ENCODE results near the gene PGS1.
"Not testable (repeated sequence)": the region's sequence is repeated elsewhere in the genome, so short reads cannot be mapped to it uniquely, and the experiment has no call there.

PGS1 gene

DNA sequence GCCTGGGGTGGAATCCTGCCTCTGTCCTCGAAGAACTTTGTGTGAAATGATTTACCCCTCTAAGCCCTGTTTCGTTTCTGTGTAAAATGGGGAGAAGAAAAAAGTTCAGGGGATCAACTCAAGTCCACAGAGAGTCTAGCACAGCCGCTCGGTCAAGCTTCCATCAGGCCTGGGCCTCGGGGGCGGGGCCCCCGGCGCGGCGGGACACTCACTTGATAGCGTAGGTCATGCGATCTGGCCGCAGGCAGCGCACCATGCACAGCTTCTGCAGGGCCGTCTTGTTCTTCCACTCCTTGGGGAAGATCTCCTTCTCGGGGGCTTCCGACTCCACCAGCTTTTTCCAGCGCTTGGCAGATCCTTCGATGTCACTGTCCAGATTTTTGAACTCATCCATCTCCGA is 65.9 kb downstream of the PGS1 start:
- no peak for DNase-seq (ENCODE audit: low read depth, low spot score)

DNA sequence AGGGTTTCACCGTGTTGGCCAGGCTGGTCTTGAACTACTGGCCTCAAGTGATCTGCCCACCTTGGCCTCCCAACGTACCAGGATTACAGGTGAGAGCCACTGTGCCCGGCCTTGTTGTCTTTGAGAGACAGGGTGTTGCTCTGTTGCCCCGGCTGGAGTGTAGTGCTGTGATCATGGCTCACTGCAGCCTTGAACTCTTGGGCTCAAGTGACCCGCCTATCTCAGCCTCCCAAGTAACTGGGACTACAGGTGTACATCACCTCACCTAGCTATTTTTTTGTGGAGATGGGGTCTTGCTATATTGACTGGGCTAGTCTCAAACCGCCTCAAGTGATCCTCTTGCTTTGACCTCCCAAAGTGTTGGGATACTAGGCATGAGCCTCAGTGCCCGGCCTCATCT is 68.4 kb downstream of the PGS1 start:
- DNase-seq (ENCODE audit: low read depth, low spot score): no peak

DNA sequence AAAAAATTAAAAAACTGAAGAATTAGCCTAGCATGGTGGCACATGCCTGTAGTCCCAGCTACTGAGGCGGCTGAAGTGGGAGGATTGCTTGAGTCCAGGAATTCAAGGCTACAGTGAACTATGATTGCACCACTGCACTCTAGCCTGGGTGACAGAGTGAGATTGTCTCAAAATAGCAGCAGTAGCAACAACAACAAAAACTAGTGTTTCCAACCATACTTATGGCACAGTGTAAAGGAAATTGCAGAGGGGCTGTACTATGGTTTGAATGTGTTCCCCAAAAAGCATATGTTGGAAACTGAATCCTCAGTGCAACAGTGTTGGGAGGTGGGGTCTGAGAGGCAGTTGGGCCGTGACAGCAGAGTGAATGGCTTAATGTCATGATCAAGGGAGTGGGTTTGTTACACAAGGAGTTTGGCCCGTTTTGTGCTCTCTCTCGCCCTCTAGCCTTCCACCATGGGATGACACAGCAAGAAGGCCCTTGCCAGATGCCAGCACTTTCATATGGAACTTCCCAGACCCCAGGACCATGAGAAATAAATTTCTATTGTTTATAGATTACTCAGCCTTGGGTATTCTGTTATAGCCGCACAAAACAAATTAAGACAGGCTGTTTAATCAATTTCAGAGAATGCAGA is 70.0 kb downstream of the PGS1 start:
- no peak for DNase-seq (ENCODE audit: low read depth, low spot score)

DNA sequence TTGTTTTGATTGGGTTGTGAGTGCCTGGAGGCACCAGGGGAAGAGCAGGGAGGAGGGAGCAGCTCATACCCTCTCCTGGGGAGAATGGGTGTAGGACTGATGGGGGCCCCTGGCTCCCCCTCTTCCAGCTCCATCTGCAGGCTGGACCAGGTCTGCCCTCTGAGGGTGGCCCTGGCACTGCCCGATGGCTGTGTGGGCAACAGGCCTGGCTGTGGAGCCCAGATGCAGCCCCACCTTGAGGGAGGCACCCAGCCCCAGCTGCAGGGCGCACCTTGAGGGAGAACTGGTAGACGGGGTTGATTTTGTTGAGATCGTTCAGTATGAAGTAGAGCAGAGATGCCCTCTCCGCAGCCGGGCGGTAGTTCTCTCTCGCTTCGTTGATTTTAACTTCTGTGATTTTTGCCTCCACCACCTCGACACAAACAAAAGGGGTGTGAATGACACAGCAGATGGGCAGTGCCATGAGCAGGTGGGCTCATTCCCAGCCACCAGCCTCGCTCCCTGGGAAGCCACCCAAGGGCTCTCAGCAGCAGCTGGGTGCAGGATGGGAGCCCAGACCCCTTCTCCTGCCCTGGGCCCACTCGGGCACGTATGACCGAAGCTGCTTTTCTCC is 71.6 kb downstream of the PGS1 start:
- no peak for DNase-seq (ENCODE audit: low read depth, low spot score)

DNA sequence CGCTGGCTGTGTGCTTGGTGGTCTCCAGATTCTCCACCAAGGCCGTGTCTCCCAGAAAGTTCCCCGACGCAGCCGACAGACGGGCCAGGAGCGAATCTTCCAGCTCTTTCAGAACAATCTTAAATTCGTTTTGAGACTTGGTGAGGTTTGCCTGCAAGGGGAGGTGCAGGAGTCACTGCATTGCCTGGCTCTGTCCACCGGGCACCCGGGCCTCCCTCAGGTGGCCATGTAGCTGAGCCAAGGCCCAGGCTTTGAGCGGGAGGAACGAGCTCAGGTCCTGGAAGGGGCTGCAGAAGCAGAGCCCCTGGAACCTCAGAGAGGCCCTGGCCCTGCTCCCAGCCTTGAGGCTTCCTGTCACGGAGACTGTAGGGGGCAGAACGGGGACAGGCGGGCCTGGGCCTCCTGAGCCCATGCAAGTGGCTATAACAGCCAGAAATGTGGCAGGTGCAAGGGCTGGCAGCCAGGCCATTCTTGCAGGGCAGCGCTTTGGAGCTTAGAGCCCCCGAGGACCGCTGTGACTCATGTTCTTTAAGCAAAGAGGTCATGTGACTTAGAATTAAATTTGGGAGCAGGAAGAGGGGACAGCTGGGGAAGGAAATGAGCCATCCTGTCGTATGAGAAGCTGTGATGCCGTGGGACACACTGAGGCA is 72.4 kb downstream of the PGS1 start:
- DNase-seq (ENCODE audit: low read depth, low spot score): no peak

DNA sequence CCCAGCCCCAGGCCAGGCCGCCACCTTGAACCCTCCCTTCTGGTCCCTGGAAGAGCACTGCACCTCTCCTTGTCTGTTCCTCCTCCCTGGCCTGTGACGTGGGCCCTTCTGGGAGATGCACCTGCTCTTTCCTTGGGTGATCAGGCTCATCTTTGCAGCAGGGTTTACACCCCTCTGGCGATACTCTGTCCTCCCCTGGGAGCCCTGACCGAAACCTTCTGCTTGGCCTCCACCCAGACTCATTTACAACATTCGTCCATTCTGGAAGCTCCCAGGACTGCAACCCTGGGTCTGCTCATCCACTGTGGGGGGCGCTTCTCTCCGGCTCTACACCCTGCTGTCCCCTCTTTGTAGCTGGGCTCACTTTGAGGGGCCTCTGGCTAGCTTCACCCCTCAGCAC is 73.3 kb downstream of the PGS1 start:
- no peak for DNase-seq (ENCODE audit: low read depth, low spot score)

DNA sequence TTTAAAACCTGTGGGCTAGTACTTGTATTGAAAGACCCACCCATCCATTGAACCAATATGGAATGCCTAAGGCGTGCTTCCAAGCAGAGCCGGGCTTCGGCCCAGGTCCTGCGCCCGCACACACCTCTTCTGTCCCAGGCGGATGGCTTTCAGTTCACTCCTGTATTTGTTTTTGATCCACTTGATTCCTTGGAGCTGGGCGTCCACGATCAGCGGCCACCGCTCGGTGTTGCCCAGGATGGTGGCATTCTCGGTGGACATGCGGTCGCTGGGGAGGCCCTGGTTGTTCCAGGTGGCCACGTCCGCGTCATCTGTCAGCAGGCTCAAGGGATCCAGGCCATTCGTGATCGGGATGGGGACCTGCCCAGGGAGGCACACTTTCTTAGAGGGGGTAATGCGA is 75.9 kb downstream of the PGS1 start:
- DNase-seq (ENCODE audit: low read depth, low spot score): no peak

DNA sequence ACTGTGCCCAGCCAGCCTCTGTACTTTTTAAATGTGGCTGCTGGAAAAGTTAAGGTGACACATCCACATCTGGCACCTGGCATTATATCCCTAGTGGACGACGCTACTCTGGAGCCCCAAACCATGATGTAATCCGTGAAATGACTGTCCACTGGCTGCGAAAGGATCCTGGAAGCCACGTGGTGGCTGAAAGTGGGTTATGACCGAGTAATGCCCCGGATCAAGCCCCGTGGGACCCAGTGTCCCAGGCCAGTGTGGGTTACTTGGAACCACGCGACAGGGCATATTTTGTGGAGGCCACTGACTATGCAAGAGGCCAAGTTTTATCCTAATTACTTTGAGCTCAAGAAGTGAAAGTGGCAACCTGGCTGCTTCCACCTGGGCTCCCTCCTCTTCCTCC is 79.6 kb downstream of the PGS1 start:
- DNase-seq (ENCODE audit: low read depth, low spot score): no peak

DNA sequence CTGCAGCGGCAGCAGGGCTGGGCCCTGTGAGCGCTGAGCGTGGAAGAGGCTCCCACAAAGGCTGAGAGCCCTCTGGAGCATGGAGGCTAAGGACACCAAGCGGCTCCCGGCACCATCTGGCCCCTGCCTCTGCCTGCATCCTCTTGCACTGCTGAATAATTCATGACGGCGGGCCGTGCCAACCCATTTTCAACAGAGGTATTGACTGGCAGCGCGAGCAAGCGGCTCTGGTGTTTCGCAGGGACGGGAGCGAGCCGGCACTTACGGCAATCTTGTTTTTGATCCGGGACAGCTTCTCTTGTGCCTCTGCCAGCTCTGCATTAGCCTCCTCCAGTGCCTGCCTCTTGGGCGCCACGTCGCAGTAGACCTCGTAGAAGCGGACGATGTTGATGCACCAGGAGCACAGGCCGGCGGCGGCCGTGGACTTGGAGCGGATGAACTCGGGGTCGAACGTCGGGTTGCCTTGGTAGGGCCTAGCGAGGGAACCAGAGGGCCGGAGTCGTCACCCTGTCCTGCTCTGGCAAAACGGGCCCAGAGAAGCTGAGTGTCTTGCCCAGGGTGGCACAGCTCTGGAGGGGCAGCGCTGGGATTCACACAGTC is 80.4 kb downstream of the PGS1 start:
- DNase-seq (ENCODE audit: low read depth, low spot score): no peak

DNA sequence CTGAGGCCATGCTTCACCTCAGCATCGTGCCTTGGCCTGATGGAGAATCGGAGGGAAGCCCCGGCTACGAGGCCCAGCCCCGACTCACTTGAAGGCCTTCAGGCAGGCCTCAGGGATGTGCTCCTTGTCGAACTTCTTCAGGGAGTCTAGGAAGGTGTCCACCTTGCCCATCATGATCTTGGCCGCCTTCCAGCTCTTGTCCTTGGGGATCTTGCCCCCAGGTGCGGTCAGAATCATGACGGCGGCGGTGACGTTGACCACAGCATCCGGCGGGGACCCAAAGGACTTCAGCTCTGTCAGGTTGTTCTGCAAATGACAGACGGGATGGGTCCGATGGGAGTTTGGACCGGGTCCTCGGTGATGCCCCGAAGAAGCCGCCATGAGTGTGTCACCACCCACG is 81.2 kb downstream of the PGS1 start:
- DNase-seq (ENCODE audit: low read depth, low spot score): no peak

DNA sequence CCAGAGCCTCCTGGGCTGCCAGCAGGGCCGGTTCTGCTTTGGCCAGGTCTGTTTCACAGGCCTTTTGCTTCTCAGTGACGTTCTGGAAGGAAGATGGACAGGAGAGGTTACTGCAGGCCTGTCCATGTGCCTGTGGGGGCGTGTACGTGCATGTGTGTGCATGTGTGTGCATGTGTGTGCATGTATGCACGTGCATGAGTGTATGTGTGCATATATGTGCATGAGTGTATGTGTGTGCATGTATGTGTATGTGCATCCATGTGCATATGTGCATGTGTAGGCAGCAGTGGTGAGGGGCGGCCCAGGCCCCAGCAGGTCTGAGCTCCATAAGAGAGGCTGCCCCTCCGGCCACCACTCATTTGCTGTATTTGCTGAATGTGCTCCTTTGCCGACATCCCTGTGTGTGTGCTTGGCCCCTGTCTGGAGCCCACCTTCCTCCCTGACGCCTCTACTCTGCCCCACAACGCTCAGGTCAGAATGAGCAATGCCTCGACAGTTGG is 81.8 kb downstream of the PGS1 start:
- DNase-seq (ENCODE audit: low read depth, low spot score): no peak

DNA sequence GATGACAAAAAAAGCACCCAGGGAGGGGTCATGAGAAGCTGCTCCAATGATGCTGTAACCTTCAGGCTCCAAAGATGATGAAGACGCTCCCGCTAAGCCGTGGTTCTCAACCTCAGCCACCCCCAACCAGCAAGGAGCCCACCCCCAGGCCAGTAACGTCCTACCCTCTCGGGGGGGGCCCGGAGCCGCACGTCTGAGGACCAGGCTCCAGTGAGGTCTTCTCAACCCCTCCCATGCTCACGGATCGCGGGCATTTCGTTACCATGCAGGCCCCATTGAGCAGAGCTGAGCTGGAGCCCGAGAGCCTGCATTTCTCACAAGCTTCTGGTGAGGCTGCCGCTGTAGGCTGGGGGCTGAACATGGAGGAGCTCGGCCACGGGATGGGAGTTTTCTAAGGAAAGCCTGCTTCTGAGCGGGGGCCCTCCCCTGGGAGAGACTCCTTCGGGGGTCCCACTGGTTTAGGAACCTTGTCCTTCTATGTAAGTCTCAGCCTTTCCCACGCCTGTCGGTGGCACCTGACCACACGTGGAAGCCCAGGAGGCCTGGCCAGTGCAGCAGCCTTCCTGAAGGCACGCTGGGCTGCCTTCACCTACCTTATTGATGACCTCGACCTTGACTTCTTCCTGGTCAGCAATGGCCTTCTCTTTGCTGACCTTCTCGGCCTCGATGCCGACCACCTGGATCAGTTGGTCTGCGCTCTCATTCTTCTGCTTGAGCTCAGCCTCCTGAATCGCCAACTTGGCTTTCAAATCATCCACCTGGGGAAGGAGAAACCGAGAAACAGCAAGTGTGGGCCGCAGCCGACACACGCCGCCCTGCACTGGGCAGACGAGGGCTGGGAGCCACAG is 82.7 kb downstream of the PGS1 start:
- no peak for DNase-seq (ENCODE audit: low read depth, low spot score)

DNA sequence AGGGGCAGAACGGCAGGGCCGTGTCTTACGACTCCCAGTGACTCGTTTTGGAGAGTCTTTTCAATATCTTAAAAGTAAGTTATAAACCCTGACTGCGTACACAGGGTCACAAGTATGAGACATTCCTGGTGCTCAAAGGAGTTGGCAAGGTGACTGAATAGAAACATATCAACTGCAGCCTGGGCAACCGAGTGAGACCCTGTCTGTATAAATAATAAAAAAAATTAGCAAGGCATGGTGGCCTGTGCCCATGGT is 83.3 kb downstream of the PGS1 start:
- no peak for DNase-seq (ENCODE audit: low read depth, low spot score)

DNA sequence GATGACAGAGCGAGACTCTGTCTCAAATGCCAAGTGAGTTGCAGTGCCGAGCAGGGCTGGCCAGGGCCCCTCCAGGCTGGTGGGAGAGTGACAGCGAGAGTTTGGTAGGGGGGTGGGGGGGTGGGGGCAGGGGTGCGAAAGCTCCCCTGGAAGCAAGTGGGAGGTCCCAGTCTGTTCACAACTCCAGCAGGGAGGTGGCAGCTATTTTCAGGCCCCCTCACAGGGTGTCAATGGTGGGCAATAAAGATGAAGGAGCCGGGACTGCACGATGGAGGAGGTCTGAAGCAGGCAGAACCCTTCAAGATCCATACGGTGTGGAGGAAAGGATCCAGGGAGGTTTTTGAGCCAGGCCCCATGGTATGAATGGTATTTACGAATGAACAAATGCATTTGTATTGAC is 83.7 kb downstream of the PGS1 start:
- no peak for DNase-seq (ENCODE audit: low read depth, low spot score)

DNA sequence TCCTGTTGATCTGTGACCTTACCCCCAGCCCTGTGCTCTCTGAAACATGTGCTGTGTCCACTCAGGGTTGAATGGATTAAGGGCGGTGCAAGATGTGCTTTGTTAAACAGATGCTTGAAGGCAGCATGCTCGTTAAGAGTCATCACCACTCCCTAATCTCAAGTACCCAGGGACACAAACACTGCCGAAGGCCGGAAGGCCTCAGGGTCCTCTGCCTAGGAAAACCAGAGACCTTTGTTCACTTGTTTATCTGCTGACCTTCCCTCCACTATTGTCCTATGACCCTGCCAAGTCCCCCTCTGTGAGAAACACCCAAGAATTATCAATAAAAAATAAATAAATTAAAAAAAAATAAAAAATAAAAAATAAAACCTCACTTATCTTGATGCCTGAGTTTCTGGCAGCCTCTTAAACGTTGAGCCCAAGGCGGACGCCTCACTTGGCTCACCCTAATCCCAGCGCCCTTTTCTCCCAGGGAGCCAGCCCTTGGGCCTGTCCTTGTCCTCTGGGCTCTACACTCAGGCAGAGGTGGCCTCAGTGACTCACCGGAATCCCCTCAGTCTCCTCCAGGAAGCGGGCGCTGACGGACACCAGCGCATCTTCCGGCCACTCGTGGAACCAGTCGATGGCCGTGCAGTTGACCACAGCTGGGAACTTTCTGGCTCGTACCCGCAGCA is 87.8 kb downstream of the PGS1 start:
- DNase-seq (ENCODE audit: low read depth, low spot score): not testable (repeated sequence)

DNA sequence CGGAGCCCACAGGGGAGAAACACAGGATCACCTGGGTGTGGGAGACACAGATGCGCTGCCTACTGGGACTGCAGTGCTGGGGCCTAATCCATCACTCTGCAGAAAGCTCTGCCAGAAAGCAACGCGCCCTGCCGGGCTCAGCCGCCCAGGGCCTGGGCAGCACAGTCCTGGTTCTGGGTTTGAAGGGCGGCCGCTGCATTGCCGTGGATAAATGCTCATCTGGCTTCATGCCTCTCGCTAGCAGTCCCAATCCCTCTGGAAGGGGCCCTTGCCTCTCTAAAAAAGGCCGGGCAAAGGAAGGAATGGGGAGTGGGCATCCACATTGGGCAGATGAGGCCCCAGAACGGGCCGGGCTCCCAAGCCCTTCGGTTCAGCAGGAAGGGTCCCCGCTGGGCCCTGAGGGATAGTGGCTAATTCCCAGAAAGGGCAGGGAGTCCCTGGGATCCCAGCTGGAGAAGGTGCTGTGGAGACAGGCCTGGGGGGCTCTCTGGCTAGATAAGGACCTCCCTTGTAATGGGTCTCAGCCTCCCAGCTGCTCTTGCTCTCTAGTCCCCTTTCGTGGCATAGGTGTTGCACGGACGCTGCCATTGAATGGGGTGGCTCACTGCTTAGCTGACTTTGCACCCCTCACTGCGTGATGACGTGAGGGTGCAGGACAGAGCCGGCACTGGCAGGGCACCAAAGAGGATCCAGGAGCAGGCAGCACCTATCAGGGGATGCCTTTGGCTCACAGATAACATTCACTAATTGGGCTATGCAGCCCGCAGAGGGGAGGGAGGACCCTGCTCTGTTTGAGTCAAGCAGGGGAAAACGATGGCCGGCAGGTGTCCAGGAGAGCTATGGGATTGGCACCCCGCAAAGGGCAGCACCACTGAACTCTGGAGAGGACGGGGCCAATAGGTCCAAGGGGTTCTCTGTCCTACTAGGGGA is 88.6 kb downstream of the PGS1 start:
- DNase-seq (ENCODE audit: low read depth, low spot score): no peak

DNA sequence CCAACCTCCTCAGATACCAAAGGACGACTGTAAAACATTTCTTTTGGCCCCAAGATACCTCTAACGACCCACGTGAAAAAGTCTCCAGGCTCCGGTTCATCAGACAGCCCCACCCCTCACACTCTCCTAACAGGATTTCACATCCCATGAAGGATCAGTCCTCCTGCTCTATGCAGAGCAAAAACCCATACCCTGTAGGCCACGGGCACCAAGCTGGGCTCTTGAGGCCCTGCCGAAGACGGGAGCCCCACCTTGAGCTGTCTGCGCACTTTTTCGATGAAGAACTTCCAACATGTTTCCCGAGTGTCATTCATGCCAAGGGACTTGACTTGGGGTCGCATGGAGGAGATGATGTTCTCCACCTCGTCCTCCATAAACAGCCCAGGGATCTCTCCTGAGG is 89.9 kb downstream of the PGS1 start:
- DNase-seq (ENCODE audit: low read depth, low spot score): no peak

DNA sequence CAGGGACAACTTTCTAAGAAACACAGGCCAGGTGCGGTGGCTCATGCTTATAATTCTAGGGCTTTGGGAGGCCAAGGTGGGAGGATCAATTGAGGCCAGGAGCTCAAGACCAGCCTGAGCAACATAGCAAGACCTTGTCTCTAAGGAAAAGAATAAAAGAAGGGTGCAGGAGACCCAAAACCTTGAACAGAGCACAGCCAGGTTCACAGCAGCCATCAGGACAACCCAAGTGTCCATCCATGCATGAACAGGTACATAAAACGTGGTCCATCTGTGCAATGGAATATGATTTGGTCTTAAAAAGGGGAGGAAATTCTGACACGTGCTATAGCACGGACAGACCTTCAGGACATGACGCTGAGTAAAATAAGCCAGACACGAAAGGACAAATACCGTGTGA is 91.0 kb downstream of the PGS1 start:
- DNase-seq (ENCODE audit: low read depth, low spot score): no peak

DNA sequence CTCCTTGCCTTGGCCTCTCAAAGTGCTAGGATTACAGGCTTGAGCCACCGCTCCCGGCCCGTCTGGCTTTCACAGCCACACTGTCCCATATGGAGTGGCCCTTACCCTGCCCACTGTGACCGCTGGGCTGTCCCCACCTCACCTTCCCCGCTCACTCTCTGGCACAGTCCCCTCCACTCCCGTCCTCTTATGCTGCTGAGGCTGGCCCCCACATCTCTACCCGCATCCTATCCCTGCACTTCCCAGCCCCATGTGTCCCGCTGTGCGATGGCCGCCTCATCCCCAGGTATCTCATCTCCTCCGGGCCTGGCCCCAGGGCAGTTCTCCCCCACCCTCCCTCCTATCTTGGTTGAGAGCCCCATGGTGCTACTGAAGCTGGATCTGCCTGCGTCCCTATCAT is 93.2 kb downstream of the PGS1 start:
- DNase-seq (ENCODE audit: low read depth, low spot score): no peak
